ENCODE data around the gene ESCO1.

DNA sequence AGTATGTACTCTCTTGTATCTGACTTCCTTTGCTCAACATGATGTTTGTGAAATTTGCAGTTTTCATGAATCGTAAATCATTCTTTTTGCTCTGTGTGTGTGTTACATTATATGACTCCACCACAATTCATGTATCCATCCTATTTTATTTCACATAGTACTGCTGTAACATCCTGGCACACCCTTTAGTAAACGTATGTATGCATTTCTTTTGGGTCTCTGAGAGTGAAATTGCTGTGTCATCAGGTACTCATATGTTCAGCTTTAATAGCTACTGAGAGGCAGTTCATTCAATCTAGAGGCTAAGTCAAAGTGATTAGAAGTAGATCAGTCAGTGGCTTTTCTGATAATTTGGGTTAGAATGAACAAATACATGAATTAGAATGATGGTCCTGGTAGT is 118.8 kb downstream of the ESCO1 start:
- TF ChIP-seq CHD1 (IDR thresholded peaks at IDR 0.05; ENCODE audit: low read depth, low read length) = no peak
- TF ChIP-seq, protein P1, sequence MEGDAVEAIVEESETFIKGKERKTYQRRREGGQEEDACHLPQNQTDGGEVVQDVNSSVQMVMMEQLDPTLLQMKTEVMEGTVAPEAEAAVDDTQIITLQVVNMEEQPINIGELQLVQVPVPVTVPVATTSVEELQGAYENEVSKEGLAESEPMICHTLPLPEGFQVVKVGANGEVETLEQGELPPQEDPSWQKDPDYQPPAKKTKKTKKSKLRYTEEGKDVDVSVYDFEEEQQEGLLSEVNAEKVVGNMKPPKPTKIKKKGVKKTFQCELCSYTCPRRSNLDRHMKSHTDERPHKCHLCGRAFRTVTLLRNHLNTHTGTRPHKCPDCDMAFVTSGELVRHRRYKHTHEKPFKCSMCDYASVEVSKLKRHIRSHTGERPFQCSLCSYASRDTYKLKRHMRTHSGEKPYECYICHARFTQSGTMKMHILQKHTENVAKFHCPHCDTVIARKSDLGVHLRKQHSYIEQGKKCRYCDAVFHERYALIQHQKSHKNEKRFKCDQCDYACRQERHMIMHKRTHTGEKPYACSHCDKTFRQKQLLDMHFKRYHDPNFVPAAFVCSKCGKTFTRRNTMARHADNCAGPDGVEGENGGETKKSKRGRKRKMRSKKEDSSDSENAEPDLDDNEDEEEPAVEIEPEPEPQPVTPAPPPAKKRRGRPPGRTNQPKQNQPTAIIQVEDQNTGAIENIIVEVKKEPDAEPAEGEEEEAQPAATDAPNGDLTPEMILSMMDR (conservative IDR thresholded peaks at IDR 0.05; ENCODE audit: low read depth, low read length) = no peak
- no peak for TF ChIP-seq POLR2A (IDR thresholded peaks at IDR 0.05; ENCODE audit: low read depth, low read length)
- TF ChIP-seq RCOR1 (IDR thresholded peaks at IDR 0.05; ENCODE audit: insufficient replicate concordance, low read length) = no peak
- no peak for TF ChIP-seq MXI1 (IDR thresholded peaks at IDR 0.05; ENCODE audit: borderline replicate concordance, low read depth, low read length)
- TF ChIP-seq, protein P2, sequence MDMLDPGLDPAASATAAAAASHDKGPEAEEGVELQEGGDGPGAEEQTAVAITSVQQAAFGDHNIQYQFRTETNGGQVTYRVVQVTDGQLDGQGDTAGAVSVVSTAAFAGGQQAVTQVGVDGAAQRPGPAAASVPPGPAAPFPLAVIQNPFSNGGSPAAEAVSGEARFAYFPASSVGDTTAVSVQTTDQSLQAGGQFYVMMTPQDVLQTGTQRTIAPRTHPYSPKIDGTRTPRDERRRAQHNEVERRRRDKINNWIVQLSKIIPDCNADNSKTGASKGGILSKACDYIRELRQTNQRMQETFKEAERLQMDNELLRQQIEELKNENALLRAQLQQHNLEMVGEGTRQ (IDR thresholded peaks at IDR 0.05; ENCODE audit: low read depth, low read length) = no peak
- TF ChIP-seq RAD21 (IDR thresholded peaks at IDR 0.05; ENCODE audit: low read length) = no peak
- TF ChIP-seq NFE2L2 (IDR thresholded peaks at IDR 0.05; ENCODE audit: low read depth, low read length) = no peak
- TF ChIP-seq CEBPB (IDR thresholded peaks at IDR 0.05; ENCODE audit: low read depth, low read length) = no peak

Data from IMR-90 (cell line).